Ovary (tissue), 9 donors: Measurements from ENCODE around the gene INPP5E. TPM values are rescaled to one million over a fixed set of nuclear protein-coding genes. Genes with fewer than 3 reads are reported as not detected.

Experiments
- DNase-seq, 5 donors: peaks; one replicate each; pipeline ENCODE4 v3.0.0-alpha.2; 2019 to 2020
- H3K27ac ChIP-seq, 2 donors: fragments of 200-600 bp; one replicate each; pipeline versions ENCODE4 v1.5.1 to v1.8.0; 2019 to 2022
- H3K27me3 ChIP-seq: fragments of 200-600 bp; one replicate; pipeline ENCODE4 v1.8.0; 2022
- H3K36me3 ChIP-seq: fragments of 200-600 bp; sonication (generic); one replicate; pipeline ENCODE4 v1.5.1; 2019
- H3K4me1 ChIP-seq: one replicate; pipeline ENCODE4 v1.8.1; 2013; ENCODE audit warnings: mild to moderate bottlenecking, moderate library complexity; ENCODE audit not compliant: insufficient read depth
- H3K4me3 ChIP-seq: fragments of 200-600 bp; sonication (generic); one replicate; pipeline ENCODE4 v1.5.1; 2017
- H3K9me3 ChIP-seq, 2 donors: fragments of 200-600 bp in 1 of 2; sonication (generic) in 1 of 2; one replicate each; pipeline versions ENCODE4 v1.5.1 to v1.8.1; 2013 to 2019; ENCODE audit warnings: mild to moderate bottlenecking in 1 of 2, moderate library complexity in 1 of 2
- CTCF ChIP-seq, 3 donors: fragments of 450-650 bp in 2 of 3; fragments of 200-600 bp in 1 of 3; IDR thresholded peaks; one replicate each; pipeline versions ENCODE4 v1.5.1 to v1.8.0; 2016 to 2022; ENCODE audit warnings: antibody characterized with exemption in 3 of 3, mild to moderate bottlenecking in 1 of 3
- EP300 ChIP-seq: sonication (generic); formaldehyde crosslinking; IDR thresholded peaks from one replicate; pipeline ENCODE4 v1.6.1; 2017; ENCODE audit warnings: antibody characterized with exemption
- POLR2A ChIP-seq: fragments of 450-650 bp; IDR thresholded peaks from one replicate; pipeline ENCODE4 v1.6.1; 2017; ENCODE audit warnings: antibody characterized with exemption, mild to moderate bottlenecking, moderate library complexity
- WGBS, 3 donors: extraction: QIAGEN DNeasy Blood & Tissue Kit in 1 of 3; methylation state at CpG; one replicate each; pipeline versions ENCODE4 v1.1.5 to v1.1.7; 2013 to 2017; 5-methylcytosine and 5-hydroxymethylcytosine counted together
- intact Hi-C, 4 donors: fragments of 100-400 bp; cut with DNase I; formaldehyde crosslinking; loops; one replicate each; pipeline versions ENCODE4 v1.11.0 to v1.15.1; 2022 to 2023
- polyA plus RNA-seq, 2 donors: library from polyadenylated mRNA; stranded (reverse); fragments of 200-250 nt in 1 of 2; fragments of 350-450 nt in 1 of 2; fragmentation: Illumina TruSeq in 1 of 2; extraction: RNeasy Lipid Tissue Mini Kit (QIAGEN cat#74804) in 1 of 2; gene quantifications; one replicate each; pipeline ENCODE4 v1.2.3, GENCODE V29; 2013 to 2014
- total RNA-seq, 7 donors: library from RNA; depleted of rRNA in 2 of 7; stranded (reverse); fragments of >200 nt in 2 of 7; fragmentation: NEBNext Ultra II Directional in 3 of 7; extraction: Animal tissue kit (Norgen Biotek cat#: 25700) in 3 of 7; gene quantifications; one replicate each; pipeline versions ENCODE4 v1.1.0 to v1.2.4, GENCODE V29; 2016 to 2023
- donor health status: DM: no; HTN: no; CAD: no; lungs with moderate emphysema.
- donor health status: DM: no; HTN: no; CAD: no.
- donor health status: Bipolar disorder and iron deficiency.
- donor health status: DM: yes; HTN: yes; CAD: no.
- donor health status: DM: no; HTN: no; CAD: no.
- donor health status: DM: yes; HTN: yes; CAD: no.

Gene INPP5E
- total and polyA plus RNA-seq, 9 donors = 3.4 to 18.5 (median 15.0) TPM

GRCh38 chr9:136454026-136454796 lies 14.6 kb upstream of the INPP5E start:
- no peak for DNase-seq
- Histone ChIP-seq H3K4me1 (no peaks in the 10 kb centered on the region), H3K4me3 (no peak overlapping the region), H3K27ac (no peak overlapping the region), H3K27me3 (no peaks in the 10 kb centered on the region), H3K9me3 (no peaks in the 10 kb centered on the region), H3K36me3 (no peaks in the 10 kb centered on the region)
- TF ChIP-seq POLR2A = no peak
- TF ChIP-seq CTCF (IDR thresholded peaks at IDR 0.05) = no peak
- TF ChIP-seq EP300 = no peak
- WGBS, 3 donors = 77 to 82% (median 79%) methylated on average over 24 to 25 of the region's 25 CpGs
- intact Hi-C loops = no loop called here

- Histone ChIP-seq H3K27me3 (no peaks in the 10 kb centered on the region), H3K27ac (no peak overlapping the region), H3K36me3 (no peaks in the 10 kb centered on the region), H3K9me3 (no peaks in the 10 kb centered on the region), H3K4me3 (no peak overlapping the region), H3K4me1 (no peaks in the 10 kb centered on the region)
- DNase-seq = no peak
- no peak for TF ChIP-seq CTCF (IDR thresholded peaks at IDR 0.05)
- no peak for TF ChIP-seq POLR2A
- TF ChIP-seq EP300 = no peak
- intact Hi-C loops = no loop called here
- WGBS, 3 donors = 86 to 88% (median 87%) methylated on average over 11 of the region's 11 CpGs
These were observed 13.7 kb upstream of the INPP5E start for GRCh38 chr9:136453326-136453725.

- H3K4me1 ChIP-seq = no peaks in the 10 kb centered on the region
- no peaks in the 10 kb centered on the region for H3K27me3 ChIP-seq
- H3K4me3 ChIP-seq = no peak overlapping the region
- no peak for DNase-seq
- no peak overlapping the region for H3K27ac ChIP-seq
- intact Hi-C loops = no loop called here
- TF ChIP-seq EP300 = no peak
- TF ChIP-seq CTCF (IDR thresholded peaks at IDR 0.05) = no peak
- TF ChIP-seq POLR2A = no peak
- no peaks in the 10 kb centered on the region for H3K9me3 ChIP-seq
- WGBS, 3 donors = 82 to 88% (median 85%) methylated on average over 26 of the region's 26 CpGs
- H3K36me3 ChIP-seq = no peaks in the 10 kb centered on the region
These were observed 11.7 kb upstream of the INPP5E start for GRCh38 chr9:136451221-136451877.

GRCh38 chr9:136448655-136449054 lies 9.0 kb upstream of the INPP5E start:
- intact Hi-C loops = no loop called here
- no peaks in the 10 kb centered on the region for H3K27me3 ChIP-seq
- 79 to 88% (median 85%) methylated on average over 3 of the region's 3 CpGs for WGBS, 3 donors
- no peak for DNase-seq
- no peaks in the 10 kb centered on the region for H3K9me3 ChIP-seq
- H3K27ac ChIP-seq = no peak overlapping the region
- TF ChIP-seq EP300 (no peak), CTCF (IDR thresholded peaks at IDR 0.05) (no peak), POLR2A (no peak)
- no peaks in the 10 kb centered on the region for H3K4me1 ChIP-seq
- no peak overlapping the region for H3K4me3 ChIP-seq
- H3K36me3 ChIP-seq = no peaks in the 10 kb centered on the region
